K562 (cell line): ENCODE measurements around the gene IL9. TPM values are rescaled to one million over a fixed set of nuclear protein-coding genes. Genes with fewer than 3 reads are reported as not detected.

Experiments
- KDM1A ChIP-seq, 2 experiments: fragments of 450-650 bp; IDR thresholded peaks; 2 replicates each; pipeline ENCODE4 v1.6.1; 2016; ENCODE audit warnings: mild to moderate bottlenecking in 2 of 2
- MAFK ChIP-seq: IDR thresholded peaks from 2 replicates; pipeline ENCODE4 v1.6.1; 2011; ENCODE audit warnings: low read length, improper control_type of control experiment
- NCOA1 ChIP-seq: fragments of 450-650 bp; IDR thresholded peaks from 2 replicates; pipeline ENCODE4 v1.6.1; 2016; ENCODE audit warnings: low read depth
- NFXL1 ChIP-seq: fragments of 450-650 bp; formaldehyde crosslinking; IDR thresholded peaks from 2 replicates; pipeline ENCODE4 v1.4.0; 2021; ENCODE audit warnings: mild to moderate bottlenecking
- RCOR1 ChIP-seq, 2 experiments: IDR thresholded peaks; 2 replicates each; pipeline ENCODE4 v1.6.1; 2012; ENCODE audit warnings: low read depth in 2 of 2, low read length in 2 of 2, borderline replicate concordance in 1 of 2, improper control_type of control experiment in 1 of 2
- ZNF263 ChIP-seq: sonication (generic); formaldehyde crosslinking; IDR thresholded peaks from 2 replicates; pipeline ENCODE4 v1.8.0; 2022; ENCODE audit warnings: mild to moderate bottlenecking, missing genetic modification reagents, borderline replicate concordance
- ZNF316 ChIP-seq: fragments of 450-650 bp; IDR thresholded peaks from 2 replicates; pipeline ENCODE4 v1.6.1; 2016
- polyA plus RNA-seq, 8 experiments: library from polyadenylated mRNA; depleted of rRNA in 4 of 8; stranded (reverse) in 5 of 8; unstranded in 3 of 8; fragments of >200 nt; fragmentation: Nextera tagmentation in 2 of 8; fragmentation: Illumina TruSeq in 1 of 8; extraction: Ambion mirVana in 2 of 8; extraction: Trizol in 1 of 8; gene quantifications; 2 replicates each; pipeline versions ENCODE4 v1.2.1 to v1.2.3, GENCODE V29; 2011 to 2014; ENCODE audit warnings: inconsistent platforms in 1 of 8, missing spikeins in 1 of 8
- total RNA-seq, 7 experiments: library from RNA; depleted of rRNA in 6 of 7; stranded (reverse); fragments of >200 nt in 6 of 7; fragmentation: Illumina TruSeq in 2 of 7; extraction: Trizol in 2 of 7; gene quantifications; 2 replicates each; pipeline versions ENCODE4 v1.2.1 to v1.2.3, GENCODE V29; 2011 to 2021; ENCODE audit warnings: low replicate concordance in 1 of 7
- TF ChIP-seq, protein P1 (sequence below): sonication (generic); formaldehyde crosslinking; IDR thresholded peaks from 2 replicates; pipeline ENCODE4 v1.8.0; 2022; ENCODE audit warnings: missing genetic modification reagents, mild to moderate bottlenecking, moderate library complexity, borderline replicate concordance
- TF ChIP-seq, protein P2 (sequence below): fragments of 450-650 bp; IDR thresholded peaks from 2 replicates; pipeline ENCODE4 v1.6.1; 2016; ENCODE audit warnings: borderline replicate concordance
- TF ChIP-seq, protein P3 (sequence below): sonication (generic); formaldehyde crosslinking; IDR thresholded peaks from 2 replicates; pipeline ENCODE4 v1.8.0; 2022; ENCODE audit warnings: mild to moderate bottlenecking, missing genetic modification reagents

IL9 gene
- total and polyA plus RNA-seq, 9 of the 15 experiments (the other 6 are each of a cell fraction or from before 2014, with no cell fraction given) = not detected

DNA sequence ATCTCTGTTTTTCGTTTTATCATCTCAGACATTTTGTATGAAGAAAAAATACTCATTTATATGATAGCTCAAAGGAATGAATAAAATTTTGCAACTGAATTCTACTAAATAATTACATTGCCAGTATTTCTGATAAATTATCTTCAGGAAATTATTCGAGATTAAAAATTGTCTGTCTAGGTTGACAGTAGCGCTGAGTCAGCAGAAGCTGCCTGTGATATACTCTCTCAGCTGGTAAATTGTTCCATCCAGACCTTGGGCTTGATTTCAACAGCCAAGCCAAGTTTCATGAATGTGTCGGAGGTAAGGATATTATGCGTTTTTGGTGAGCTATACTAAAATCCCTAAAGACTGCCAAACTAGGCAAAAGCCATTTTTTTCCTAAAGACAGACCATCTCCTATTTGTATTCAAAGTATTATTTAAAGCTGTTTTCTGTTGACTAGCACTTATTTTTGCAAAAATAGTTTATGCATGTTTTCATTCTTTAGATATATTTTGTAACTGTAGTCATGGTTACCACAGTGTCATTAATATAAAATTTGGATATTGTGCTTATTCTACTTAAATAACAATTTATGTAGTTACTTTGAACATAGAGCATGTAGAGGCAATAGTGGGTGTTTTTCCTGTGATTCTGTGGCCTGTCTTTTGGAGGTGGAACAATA is 41.7 kb upstream of the IL9 start (continued):
- TF ChIP-seq, protein P1, sequence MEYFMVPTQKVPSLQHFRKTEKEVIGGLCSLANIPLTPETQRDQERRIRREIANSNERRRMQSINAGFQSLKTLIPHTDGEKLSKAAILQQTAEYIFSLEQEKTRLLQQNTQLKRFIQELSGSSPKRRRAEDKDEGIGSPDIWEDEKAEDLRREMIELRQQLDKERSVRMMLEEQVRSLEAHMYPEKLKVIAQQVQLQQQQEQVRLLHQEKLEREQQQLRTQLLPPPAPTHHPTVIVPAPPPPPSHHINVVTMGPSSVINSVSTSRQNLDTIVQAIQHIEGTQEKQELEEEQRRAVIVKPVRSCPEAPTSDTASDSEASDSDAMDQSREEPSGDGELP (CRISPR knock-in tag) = no peak
- TF ChIP-seq ZNF316 (peak; percentile 83), ZNF263 (CRISPR knock-in tag) (no peak), KDM1A (IDR thresholded peaks at IDR 0.05) (no peak), NFXL1 (no peak), MAFK (peak; percentile 94), NCOA1 (no peak), RCOR1 (IDR thresholded peaks at IDR 0.05; ENCODE audit: borderline replicate concordance in 1 of 2, low read depth in 2 of 2, low read length in 2 of 2) (no peak)
- TF ChIP-seq, protein P2, sequence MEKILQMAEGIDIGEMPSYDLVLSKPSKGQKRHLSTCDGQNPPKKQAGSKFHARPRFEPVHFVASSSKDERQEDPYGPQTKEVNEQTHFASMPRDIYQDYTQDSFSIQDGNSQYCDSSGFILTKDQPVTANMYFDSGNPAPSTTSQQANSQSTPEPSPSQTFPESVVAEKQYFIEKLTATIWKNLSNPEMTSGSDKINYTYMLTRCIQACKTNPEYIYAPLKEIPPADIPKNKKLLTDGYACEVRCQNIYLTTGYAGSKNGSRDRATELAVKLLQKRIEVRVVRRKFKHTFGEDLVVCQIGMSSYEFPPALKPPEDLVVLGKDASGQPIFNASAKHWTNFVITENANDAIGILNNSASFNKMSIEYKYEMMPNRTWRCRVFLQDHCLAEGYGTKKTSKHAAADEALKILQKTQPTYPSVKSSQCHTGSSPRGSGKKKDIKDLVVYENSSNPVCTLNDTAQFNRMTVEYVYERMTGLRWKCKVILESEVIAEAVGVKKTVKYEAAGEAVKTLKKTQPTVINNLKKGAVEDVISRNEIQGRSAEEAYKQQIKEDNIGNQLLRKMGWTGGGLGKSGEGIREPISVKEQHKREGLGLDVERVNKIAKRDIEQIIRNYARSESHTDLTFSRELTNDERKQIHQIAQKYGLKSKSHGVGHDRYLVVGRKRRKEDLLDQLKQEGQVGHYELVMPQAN = no peak
- TF ChIP-seq, protein P3, sequence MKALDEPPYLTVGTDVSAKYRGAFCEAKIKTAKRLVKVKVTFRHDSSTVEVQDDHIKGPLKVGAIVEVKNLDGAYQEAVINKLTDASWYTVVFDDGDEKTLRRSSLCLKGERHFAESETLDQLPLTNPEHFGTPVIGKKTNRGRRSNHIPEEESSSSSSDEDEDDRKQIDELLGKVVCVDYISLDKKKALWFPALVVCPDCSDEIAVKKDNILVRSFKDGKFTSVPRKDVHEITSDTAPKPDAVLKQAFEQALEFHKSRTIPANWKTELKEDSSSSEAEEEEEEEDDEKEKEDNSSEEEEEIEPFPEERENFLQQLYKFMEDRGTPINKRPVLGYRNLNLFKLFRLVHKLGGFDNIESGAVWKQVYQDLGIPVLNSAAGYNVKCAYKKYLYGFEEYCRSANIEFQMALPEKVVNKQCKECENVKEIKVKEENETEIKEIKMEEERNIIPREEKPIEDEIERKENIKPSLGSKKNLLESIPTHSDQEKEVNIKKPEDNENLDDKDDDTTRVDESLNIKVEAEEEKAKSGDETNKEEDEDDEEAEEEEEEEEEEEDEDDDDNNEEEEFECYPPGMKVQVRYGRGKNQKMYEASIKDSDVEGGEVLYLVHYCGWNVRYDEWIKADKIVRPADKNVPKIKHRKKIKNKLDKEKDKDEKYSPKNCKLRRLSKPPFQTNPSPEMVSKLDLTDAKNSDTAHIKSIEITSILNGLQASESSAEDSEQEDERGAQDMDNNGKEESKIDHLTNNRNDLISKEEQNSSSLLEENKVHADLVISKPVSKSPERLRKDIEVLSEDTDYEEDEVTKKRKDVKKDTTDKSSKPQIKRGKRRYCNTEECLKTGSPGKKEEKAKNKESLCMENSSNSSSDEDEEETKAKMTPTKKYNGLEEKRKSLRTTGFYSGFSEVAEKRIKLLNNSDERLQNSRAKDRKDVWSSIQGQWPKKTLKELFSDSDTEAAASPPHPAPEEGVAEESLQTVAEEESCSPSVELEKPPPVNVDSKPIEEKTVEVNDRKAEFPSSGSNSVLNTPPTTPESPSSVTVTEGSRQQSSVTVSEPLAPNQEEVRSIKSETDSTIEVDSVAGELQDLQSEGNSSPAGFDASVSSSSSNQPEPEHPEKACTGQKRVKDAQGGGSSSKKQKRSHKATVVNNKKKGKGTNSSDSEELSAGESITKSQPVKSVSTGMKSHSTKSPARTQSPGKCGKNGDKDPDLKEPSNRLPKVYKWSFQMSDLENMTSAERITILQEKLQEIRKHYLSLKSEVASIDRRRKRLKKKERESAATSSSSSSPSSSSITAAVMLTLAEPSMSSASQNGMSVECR = no peak
